ENCODE measurements around the gene TRMT61A. TPM values are rescaled to one million over a fixed set of nuclear protein-coding genes. Genes with fewer than 3 reads are reported as not detected.

The TRMT61A gene
- total RNA-seq, 4 donors from 2014 or later: 3.6 to 26.5 (median 8.7) TPM

GRCh38 chr14:103512701-103513611, 16.0 kb upstream of the TRMT61A start:
- TF ChIP-seq CTCF (IDR thresholded peaks at IDR 0.05): no peak
- TF ChIP-seq POLR2A (IDR thresholded peaks at IDR 0.05): no peak
- H3K4me1 ChIP-seq: peaks cover 4 to 13% of the 10 kb centered on the region in 2 donors
- intact Hi-C loops (cut with DNase I; ENCODE audit: low total_unique reads): no loop called here

GRCh38 chr14:103514596-103515421, 14.2 kb upstream of the TRMT61A start:
- no peaks in the 10 kb centered on the region for H3K36me3 ChIP-seq
- no peak overlapping the region for H3K4me3 ChIP-seq
- intact Hi-C loops (cut with DNase I; ENCODE audit: low total_unique reads): no loop called here
- H3K27me3 ChIP-seq: no peaks in the 10 kb centered on the region
- DNase-seq: no peak
- H3K4me1 ChIP-seq: peaks cover 4 to 29% of the 10 kb centered on the region in 2 donors
- H3K9me3 ChIP-seq: no peaks in the 10 kb centered on the region
- no peak for TF ChIP-seq POLR2A (IDR thresholded peaks at IDR 0.05)
- no peak for TF ChIP-seq CTCF (IDR thresholded peaks at IDR 0.05)
- no peak overlapping the region for H3K27ac ChIP-seq

More at GRCh38 chr14:103512701-103513611, 16.0 kb upstream of the TRMT61A start:
- H3K4me3 ChIP-seq: no peak overlapping the region
- H3K27me3 ChIP-seq: no peaks in the 10 kb centered on the region
- no peaks in the 10 kb centered on the region for H3K9me3 ChIP-seq
- H3K36me3 ChIP-seq: no peaks in the 10 kb centered on the region
- peak overlapping the region; percentile 57 to 66 for H3K27ac ChIP-seq
- DNase-seq: peak; percentile 52 to 64

GRCh38 chr14:103516426-103517173, 12.4 kb upstream of the TRMT61A start:
- no peaks in the 10 kb centered on the region for H3K9me3 ChIP-seq
- H3K27ac ChIP-seq: no peak overlapping the region
- no peaks in the 10 kb centered on the region for H3K36me3 ChIP-seq
- TF ChIP-seq CTCF (IDR thresholded peaks at IDR 0.05): no peak
- no peak for TF ChIP-seq POLR2A (IDR thresholded peaks at IDR 0.05)
- peaks cover 4 to 29% of the 10 kb centered on the region in 2 donors for H3K4me1 ChIP-seq
- no peaks in the 10 kb centered on the region for H3K27me3 ChIP-seq
- no peak overlapping the region for H3K4me3 ChIP-seq
- intact Hi-C loops (cut with DNase I; ENCODE audit: low total_unique reads): no loop called here
- DNase-seq: no peak

GRCh38 chr14:103517174-103517566, 11.8 kb upstream of the TRMT61A start:
- intact Hi-C loops (cut with DNase I; ENCODE audit: low total_unique reads): no loop called here
- Histone ChIP-seq H3K4me3 (no peak overlapping the region), H3K27ac (no peak overlapping the region), H3K9me3 (no peaks in the 10 kb centered on the region), H3K27me3 (no peaks in the 10 kb centered on the region), H3K36me3 (no peaks in the 10 kb centered on the region), H3K4me1 (peaks cover 4 to 29% of the 10 kb centered on the region in 2 donors)
- DNase-seq: no peak
- no peak for TF ChIP-seq POLR2A (IDR thresholded peaks at IDR 0.05)

- peak; percentile 53 for DNase-seq
- Histone ChIP-seq H3K4me3 (no peak overlapping the region), H3K9me3 (no peaks in the 10 kb centered on the region), H3K4me1 (peaks cover 4 to 26% of the 10 kb centered on the region in 2 donors), H3K27ac (peak overlapping the region; percentile 64 to 84), H3K36me3 (no peaks in the 10 kb centered on the region), H3K27me3 (no peaks in the 10 kb centered on the region)
- intact Hi-C loops (cut with DNase I; ENCODE audit: low total_unique reads): no loop called here
- TF ChIP-seq POLR2A (IDR thresholded peaks at IDR 0.05) (no peak), CTCF (IDR thresholded peaks at IDR 0.05) (no peak)
Observed at GRCh38 chr14:103517721-103518421, 11.1 kb upstream of the TRMT61A start.
